COR-L47 (cell line): ENCODE results near the gene YJU2.
"Not testable (repeated sequence)": the region's sequence is repeated elsewhere in the genome, so short reads cannot be mapped to it uniquely, and the experiment has no call there.

Source experiments
- DNase-seq: peaks from one replicate; lab custom pipeline; 2025; lab: John Stamatoyannopoulos, UW

YJU2 gene

GRCh38 chr19:4267901-4268815 lies 21.3 kb downstream of the YJU2 start:
- DNase-seq, result no peak

GRCh38 chr19:4268816-4269430 lies 22.0 kb downstream of the YJU2 start:
- no peak for DNase-seq

GRCh38 chr19:4272894-4273293 lies 26.0 kb downstream of the YJU2 start:
- no peak for DNase-seq

- DNase-seq, result not testable (repeated sequence)
These were observed 27.4 kb downstream of the YJU2 start for GRCh38 chr19:4274321-4274686.

- DNase-seq, result peak; percentile 59
These were observed 30.4 kb downstream of the YJU2 start for GRCh38 chr19:4277191-4277696.

GRCh38 chr19:4278010-4278409 lies 31.1 kb downstream of the YJU2 start:
- no peak for DNase-seq

- DNase-seq, result no peak
These were observed 31.8 kb downstream of the YJU2 start, which contains the start of gene SHD for GRCh38 chr19:4278419-4279266. Gene SHD, plus strand, starts transcription at chr19:4279266. Its CDS starts 798 bp downstream, at chr19:4280064.

- no peak for DNase-seq
These were observed 32.3 kb downstream of the YJU2 start for GRCh38 chr19:4279267-4279529.

GRCh38 chr19:4279530-4280422 lies 32.9 kb downstream of the YJU2 start:
- DNase-seq, result peak; percentile 16

GRCh38 chr19:4284176-4284958 lies 37.5 kb downstream of the YJU2 start:
- no peak for DNase-seq

- DNase-seq, result no peak
These were observed 38.1 kb downstream of the YJU2 start for GRCh38 chr19:4284974-4285373.

- not testable (repeated sequence) for DNase-seq
These were observed 39.3 kb downstream of the YJU2 start for GRCh38 chr19:4286141-4286540.

- no peak for DNase-seq
These were observed 41.4 kb downstream of the YJU2 start for GRCh38 chr19:4288091-4288777.

GRCh38 chr19:4291184-4291732 lies 44.4 kb downstream of the YJU2 start:
- DNase-seq, result no peak

- DNase-seq, result no peak
These were observed 45.6 kb downstream of the YJU2 start for GRCh38 chr19:4292515-4292914.

GRCh38 chr19:4294389-4294788 lies 47.5 kb downstream of the YJU2 start:
- no peak for DNase-seq

GRCh38 chr19:4295972-4296771 lies 49.3 kb downstream of the YJU2 start:
- peak; percentile 93 for DNase-seq

- no peak for DNase-seq
These were observed 51.3 kb downstream of the YJU2 start for GRCh38 chr19:4297901-4298809.
